Esophagus muscularis mucosa (tissue), 4 donors: ENCODE measurements around the gene JMJD1C. TPM values are rescaled to one million over a fixed set of nuclear protein-coding genes. Genes with fewer than 3 reads are reported as not detected.
A peak's percentile ranks its signal among the peaks of the same experiment; 100 is the strongest.

ENCODE experiments used
- DNase-seq: peaks from one replicate; pipeline ENCODE4 v3.0.0-alpha.2; 2017; ENCODE audit errors: extremely low spot score
- H3K27ac ChIP-seq, 4 donors: fragments of 200-600 bp; sonication (generic); replicated peaks in 1 of 4; 1 replicate in 3 of 4; 2 replicates in 1 of 4; pipeline ENCODE4 v1.5.1; 2016 to 2019; ENCODE audit warnings: mild to moderate bottlenecking in 1 of 4
- H3K27me3 ChIP-seq, 4 donors: fragments of 200-600 bp; sonication (generic); one replicate each; pipeline versions ENCODE4 v1.5.1 to v1.6.0; 2016 to 2019
- H3K36me3 ChIP-seq, 4 donors: fragments of 200-600 bp; sonication (generic); one replicate each; pipeline ENCODE4 v1.5.1; 2016 to 2019
- H3K4me1 ChIP-seq, 4 donors: fragments of 200-600 bp; sonication (generic); one replicate each; pipeline ENCODE4 v1.5.1; 2016 to 2019
- H3K4me3 ChIP-seq, 4 donors: fragments of 200-600 bp; sonication (generic); 1 replicate in 2 of 4; 2 replicates in 2 of 4; pipeline ENCODE4 v1.5.1; 2016 to 2019; ENCODE audit warnings: mild to moderate bottlenecking in 4 of 4, moderate library complexity in 1 of 4
- H3K9me3 ChIP-seq, 4 donors: fragments of 200-600 bp; sonication (generic); 1 replicate in 3 of 4; 2 replicates in 1 of 4; pipeline ENCODE4 v1.5.1; 2016 to 2019
- EP300 ChIP-seq: sonication (generic); formaldehyde crosslinking; IDR thresholded peaks from one replicate; pipeline ENCODE4 v1.6.1; 2017; ENCODE audit warnings: antibody characterized with exemption
- POLR2A ChIP-seq: fragments of 450-650 bp; IDR thresholded peaks from one replicate; pipeline ENCODE4 v1.6.1; 2017; ENCODE audit warnings: antibody characterized with exemption, moderate library complexity, mild to moderate bottlenecking, low read depth
- POLR2AphosphoS5 ChIP-seq, 2 donors: sonication (generic); formaldehyde crosslinking; IDR thresholded peaks; one replicate each; pipeline ENCODE4 v1.6.1; 2017; ENCODE audit warnings: antibody characterized with exemption in 2 of 2
- WGBS: methylation state at CpG from one replicate; pipeline ENCODE4 v1.1.5; 2018; 5-methylcytosine and 5-hydroxymethylcytosine counted together
- intact Hi-C: fragments of 100-400 bp; cut with DNase I; formaldehyde crosslinking; loops from one replicate; pipeline ENCODE4 v1.15.1; 2023
- total RNA-seq, 4 donors: library from RNA; depleted of rRNA; stranded (reverse); fragments of >200 nt; gene quantifications; one replicate each; pipeline versions ENCODE4 v1.1.0 to v1.2.1, GENCODE V29; 2016
- TF ChIP-seq, protein P1 (sequence below), 3 experiments: fragments of 200-600 bp in 2 of 3; fragments of 450-650 bp in 1 of 3; sonication (generic) in 2 of 3; IDR thresholded peaks; one replicate each; pipeline ENCODE4 v1.5.1; 2017 to 2019; ENCODE audit warnings: antibody characterized with exemption in 3 of 3, mild to moderate bottlenecking in 2 of 3, moderate library complexity in 1 of 3

The JMJD1C gene
- total RNA-seq, 4 donors from 2014 or later = 60.3 to 89.7 (median 79.8) TPM

DNA sequence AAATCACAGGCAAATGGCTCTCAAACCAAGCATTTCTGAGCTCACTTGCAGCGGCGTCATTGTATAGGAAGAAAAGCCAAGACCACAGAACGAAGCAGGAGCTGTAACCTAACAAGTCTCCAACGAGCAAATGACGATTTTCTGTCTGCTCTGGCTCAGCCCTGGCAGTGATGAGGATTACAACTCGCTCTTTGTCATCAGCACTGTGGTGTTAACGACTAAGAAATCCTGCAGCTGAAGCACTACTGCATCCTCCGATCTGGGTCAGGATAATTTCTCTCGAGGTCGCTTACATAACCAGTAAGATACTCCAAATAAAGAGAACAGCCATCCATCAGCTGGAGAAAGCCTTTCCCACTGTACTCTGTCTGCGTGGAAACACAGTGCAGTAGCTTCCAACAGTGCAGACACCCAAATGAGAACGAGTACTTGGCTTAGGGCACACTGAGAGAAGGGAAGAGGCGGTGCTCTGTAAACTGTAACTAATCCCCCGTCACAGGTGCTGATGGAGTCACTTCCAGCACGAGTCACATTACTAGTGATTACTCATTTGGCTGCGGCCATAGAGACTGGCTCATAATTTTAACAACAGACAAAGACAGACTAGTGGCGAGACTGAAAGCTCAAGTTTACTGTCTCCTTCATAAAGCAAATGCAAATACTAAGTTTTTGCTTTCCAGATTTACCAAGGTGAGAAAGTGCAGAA lies 196.8 kb downstream of the JMJD1C start:
- DNase-seq = peak; percentile 97
- Histone ChIP-seq H3K27me3 (no peaks in the 10 kb centered on the region), H3K4me3 (peak overlapping the region; percentile 46 to 61 (median 58)), H3K4me1 (peaks cover 24 to 37% (median 26%) of the 10 kb centered on the region in 4 donors), H3K36me3 (no peaks in the 10 kb centered on the region), H3K27ac (peak overlapping the region; percentile 81 to 88 (median 86)), H3K9me3 (no peaks in the 10 kb centered on the region)
- whole genome bisulfite sequencing = 0% methylated on average over 15 of the region's 17 CpGs
- intact Hi-C loops = loop anchor here (2.0 to 5.0 kb wide), 2 partner anchors 253 to 360 kb away; partner anchors contain the start of gene REEP3
- TF ChIP-seq POLR2A (peak; percentile 70), POLR2AphosphoS5 (IDR thresholded peaks at IDR 0.05) (peak; percentile 97 to 99), EP300 (no peak)
- TF ChIP-seq, protein P1, sequence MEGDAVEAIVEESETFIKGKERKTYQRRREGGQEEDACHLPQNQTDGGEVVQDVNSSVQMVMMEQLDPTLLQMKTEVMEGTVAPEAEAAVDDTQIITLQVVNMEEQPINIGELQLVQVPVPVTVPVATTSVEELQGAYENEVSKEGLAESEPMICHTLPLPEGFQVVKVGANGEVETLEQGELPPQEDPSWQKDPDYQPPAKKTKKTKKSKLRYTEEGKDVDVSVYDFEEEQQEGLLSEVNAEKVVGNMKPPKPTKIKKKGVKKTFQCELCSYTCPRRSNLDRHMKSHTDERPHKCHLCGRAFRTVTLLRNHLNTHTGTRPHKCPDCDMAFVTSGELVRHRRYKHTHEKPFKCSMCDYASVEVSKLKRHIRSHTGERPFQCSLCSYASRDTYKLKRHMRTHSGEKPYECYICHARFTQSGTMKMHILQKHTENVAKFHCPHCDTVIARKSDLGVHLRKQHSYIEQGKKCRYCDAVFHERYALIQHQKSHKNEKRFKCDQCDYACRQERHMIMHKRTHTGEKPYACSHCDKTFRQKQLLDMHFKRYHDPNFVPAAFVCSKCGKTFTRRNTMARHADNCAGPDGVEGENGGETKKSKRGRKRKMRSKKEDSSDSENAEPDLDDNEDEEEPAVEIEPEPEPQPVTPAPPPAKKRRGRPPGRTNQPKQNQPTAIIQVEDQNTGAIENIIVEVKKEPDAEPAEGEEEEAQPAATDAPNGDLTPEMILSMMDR (IDR thresholded peaks at IDR 0.05) = peak; percentile 32 to 44 (median 43)

DNA sequence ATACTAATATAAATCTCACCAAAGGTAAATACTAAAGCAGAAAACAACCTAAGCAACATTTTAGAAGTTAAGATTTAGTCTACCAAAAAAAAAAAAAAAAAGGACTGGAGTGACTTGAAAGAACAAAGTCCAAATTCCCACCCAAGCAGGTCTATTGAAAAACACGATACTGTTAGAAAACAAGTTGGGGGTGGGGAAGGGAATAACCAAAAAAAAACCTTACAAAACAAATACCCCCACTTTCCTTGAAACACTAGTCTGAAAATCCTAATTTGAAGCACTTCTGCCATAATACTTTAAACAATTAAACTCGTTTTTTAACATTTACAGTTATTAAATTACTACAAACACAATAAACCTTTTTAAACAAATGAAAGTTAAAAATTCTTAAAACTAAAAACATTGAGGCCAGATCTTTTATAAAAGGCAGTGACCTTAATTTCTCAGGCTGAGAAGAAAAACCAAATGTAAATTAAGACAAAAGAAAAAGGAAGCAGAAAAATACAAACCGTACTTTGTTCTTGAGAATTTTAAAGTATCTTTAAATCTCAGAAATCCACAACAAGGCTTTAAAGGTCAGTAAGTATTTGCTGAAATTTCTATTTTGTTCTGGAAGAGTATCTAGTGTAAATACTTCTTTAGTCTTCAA lies 197.5 kb downstream of the JMJD1C start:
- Histone ChIP-seq H3K4me1 (peaks cover 20 to 37% (median 26%) of the 10 kb centered on the region in 4 donors), H3K4me3 (peak overlapping the region; percentile 46 to 61 (median 58)), H3K9me3 (no peaks in the 10 kb centered on the region), H3K27ac (peak overlapping the region; percentile 81 to 88 (median 86)), H3K36me3 (no peaks in the 10 kb centered on the region), H3K27me3 (no peaks in the 10 kb centered on the region)
- TF ChIP-seq, protein P1 (IDR thresholded peaks at IDR 0.05) = no peak
- no peak for TF ChIP-seq POLR2AphosphoS5 (IDR thresholded peaks at IDR 0.05)
- DNase-seq = no peak
- 0% methylated on average over 3 of the region's 3 CpGs for WGBS
- intact Hi-C loops = loop anchor here (2.0 to 5.0 kb wide), 2 partner anchors 254 to 361 kb away; partner anchors contain the start of gene REEP3

DNA sequence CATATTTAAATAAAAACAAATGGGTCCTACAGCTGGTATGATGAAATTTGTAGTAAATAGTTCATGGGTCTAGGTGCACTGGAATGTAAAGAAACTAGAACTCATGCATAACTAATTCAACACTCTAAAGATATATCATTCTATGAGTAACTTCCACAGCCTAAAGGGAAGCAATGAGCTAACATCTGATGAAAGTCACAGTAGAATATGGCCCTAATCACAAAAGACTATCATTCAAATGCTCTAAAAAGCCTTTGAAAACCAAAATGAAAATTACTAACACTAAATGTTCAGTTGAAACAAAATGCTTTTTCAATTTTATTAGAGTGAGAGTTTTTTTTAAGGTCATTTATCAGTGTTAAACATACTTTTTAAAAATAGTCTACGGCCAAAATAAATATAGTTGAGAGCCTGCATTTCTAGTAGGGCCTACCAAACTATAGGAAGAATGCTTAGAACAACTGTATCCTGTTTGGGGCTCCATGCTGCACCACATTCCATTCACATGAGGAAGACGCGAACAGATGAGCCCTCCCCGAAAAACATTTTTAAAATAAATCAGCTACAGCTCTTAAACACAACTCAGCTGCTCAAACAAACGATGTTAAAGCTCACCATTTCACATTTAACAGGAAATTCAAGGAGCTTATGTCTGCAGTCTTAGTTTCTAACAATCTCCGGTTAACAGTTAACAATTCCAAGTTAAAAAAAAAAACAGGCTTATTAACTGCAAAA lies 198.2 kb downstream of the JMJD1C start:
- no peak for DNase-seq
- no peaks in the 10 kb centered on the region for H3K36me3 ChIP-seq
- no peaks in the 10 kb centered on the region for H3K27me3 ChIP-seq
- TF ChIP-seq POLR2AphosphoS5 (IDR thresholded peaks at IDR 0.05) (peak in 1 of 2 donors; percentile 26), POLR2A (no peak)
- TF ChIP-seq, protein P1 (IDR thresholded peaks at IDR 0.05) = no peak
- intact Hi-C loops = loop anchor here (2.0 to 5.0 kb wide), 2 partner anchors 255 to 361 kb away; partner anchors contain the start of gene REEP3
- no peaks in the 10 kb centered on the region for H3K9me3 ChIP-seq
- peak overlapping the region; percentile 46 to 61 (median 58) for H3K4me3 ChIP-seq
- H3K27ac ChIP-seq = peak overlapping the region; percentile 81 to 88 (median 86)
- H3K4me1 ChIP-seq = peaks cover 21 to 40% (median 28%) of the 10 kb centered on the region in 4 donors
- 2% methylated on average over 6 of the region's 6 CpGs for WGBS

DNA sequence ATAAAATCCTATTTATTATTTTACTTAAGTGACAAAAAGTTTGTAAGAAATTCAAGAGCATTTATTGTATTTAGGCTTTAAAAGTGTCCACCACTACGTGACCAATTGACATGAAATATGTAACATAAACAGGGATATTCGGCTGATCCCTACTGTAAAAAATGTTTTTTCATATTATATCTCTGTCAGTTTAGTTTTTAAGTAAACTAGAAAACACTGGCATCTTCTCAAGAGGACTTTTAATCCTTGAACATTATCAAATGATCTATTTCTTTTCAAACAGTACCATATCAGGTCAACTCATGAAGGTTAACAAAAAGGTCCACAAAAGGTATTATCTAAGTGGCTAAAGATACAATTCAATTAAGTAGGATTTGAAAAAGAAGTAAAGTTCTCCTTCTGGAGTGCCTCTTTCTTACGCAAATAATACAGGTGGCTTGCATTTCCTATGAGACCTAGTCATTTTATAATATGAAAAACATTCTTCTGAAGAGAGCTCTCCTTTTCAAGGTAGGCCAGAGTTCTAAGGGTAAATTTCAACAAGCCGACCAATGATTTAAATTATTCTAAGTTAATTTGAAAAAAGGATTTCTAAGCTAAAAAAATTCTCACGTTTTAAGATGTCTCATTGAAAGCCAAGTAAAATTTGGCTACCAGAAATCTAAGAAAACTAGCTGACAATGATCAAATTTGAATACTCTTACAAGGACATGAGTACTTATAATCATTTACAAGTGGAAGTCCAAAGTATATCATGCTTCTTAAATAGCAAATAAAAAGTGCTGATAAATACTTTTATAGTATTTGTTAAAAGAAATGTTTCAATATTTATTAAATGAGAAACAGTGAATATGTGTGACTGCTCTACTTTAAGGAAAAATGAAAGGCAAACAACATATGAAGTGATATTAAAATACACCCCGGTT lies 199.1 kb downstream of the JMJD1C start:
- Histone ChIP-seq H3K27me3 (no peaks in the 10 kb centered on the region), H3K4me1 (peaks cover 30 to 50% (median 37%) of the 10 kb centered on the region in 4 donors), H3K9me3 (no peaks in the 10 kb centered on the region), H3K27ac (peak overlapping the region; percentile 81 to 88 (median 86)), H3K4me3 (peak overlapping the region; percentile 46 to 61 (median 58)), H3K36me3 (no peaks in the 10 kb centered on the region)
- no peak for DNase-seq
- 2% methylated on average over 6 of the region's 6 CpGs for WGBS
- TF ChIP-seq POLR2AphosphoS5 (IDR thresholded peaks at IDR 0.05) (no peak), POLR2A (no peak)
- TF ChIP-seq, protein P1 (IDR thresholded peaks at IDR 0.05) = no peak
- intact Hi-C loops = loop anchor here (5.0 kb wide), 1 partner anchor 256 kb away; the partner anchor contains the start of gene REEP3
